HL-60 (cell line): ENCODE results near the gene TRPM2.

Experiments
- GABPA ChIP-seq: IDR thresholded peaks from 2 replicates; pipeline ENCODE4 v1.6.1; 2012; ENCODE audit warnings: low read depth
- POLR2AphosphoS5 ChIP-seq: IDR thresholded peaks from 2 replicates; pipeline ENCODE4 v1.6.1; 2012; ENCODE audit warnings: low read depth
- SPI1 ChIP-seq: IDR thresholded peaks from 2 replicates; pipeline ENCODE4 v1.6.1; 2012; ENCODE audit warnings: low read depth, mild to moderate bottlenecking, borderline replicate concordance
- TF ChIP-seq, protein P1 (sequence below): IDR thresholded peaks from one replicate; pipeline ENCODE4 v1.5.1; 2011; ENCODE audit warnings: low read length, control low read depth, inconsistent platforms; ENCODE audit not compliant: insufficient read depth
- TF ChIP-seq, protein P2 (sequence below): IDR thresholded peaks from 2 replicates; pipeline ENCODE4 v1.6.1; 2012; ENCODE audit warnings: low read depth; ENCODE audit not compliant: insufficient replicate concordance

DNA sequence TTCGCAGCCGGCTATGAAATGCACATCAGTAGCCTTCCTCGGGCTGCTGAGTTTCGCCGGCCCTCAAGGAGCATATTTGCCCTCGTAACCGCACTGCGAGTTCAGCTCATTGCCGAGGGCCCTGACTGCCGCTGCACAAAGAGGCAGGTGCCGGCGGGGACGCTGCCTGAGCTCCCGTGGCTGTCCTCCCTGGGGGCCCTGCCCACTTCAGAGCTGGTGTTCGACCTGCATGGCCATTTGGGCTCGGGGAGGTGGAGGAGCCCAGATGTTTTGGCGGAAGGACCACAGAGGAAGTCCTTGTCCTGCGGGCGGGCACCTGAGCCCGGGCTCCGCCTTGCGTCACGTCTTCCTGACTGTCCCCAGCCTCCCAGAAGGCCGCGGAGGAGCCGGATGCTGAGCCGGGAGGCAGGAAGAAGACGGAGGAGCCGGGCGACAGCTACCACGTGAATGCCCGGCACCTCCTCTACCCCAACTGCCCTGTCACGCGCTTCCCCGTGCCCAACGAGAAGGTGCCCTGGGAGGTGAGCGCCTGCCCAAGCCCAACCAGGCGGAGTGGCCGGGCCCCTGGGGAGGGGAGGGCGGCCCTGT lies 72.0 kb downstream of the TRPM2 start:
- TF ChIP-seq, protein P1, sequence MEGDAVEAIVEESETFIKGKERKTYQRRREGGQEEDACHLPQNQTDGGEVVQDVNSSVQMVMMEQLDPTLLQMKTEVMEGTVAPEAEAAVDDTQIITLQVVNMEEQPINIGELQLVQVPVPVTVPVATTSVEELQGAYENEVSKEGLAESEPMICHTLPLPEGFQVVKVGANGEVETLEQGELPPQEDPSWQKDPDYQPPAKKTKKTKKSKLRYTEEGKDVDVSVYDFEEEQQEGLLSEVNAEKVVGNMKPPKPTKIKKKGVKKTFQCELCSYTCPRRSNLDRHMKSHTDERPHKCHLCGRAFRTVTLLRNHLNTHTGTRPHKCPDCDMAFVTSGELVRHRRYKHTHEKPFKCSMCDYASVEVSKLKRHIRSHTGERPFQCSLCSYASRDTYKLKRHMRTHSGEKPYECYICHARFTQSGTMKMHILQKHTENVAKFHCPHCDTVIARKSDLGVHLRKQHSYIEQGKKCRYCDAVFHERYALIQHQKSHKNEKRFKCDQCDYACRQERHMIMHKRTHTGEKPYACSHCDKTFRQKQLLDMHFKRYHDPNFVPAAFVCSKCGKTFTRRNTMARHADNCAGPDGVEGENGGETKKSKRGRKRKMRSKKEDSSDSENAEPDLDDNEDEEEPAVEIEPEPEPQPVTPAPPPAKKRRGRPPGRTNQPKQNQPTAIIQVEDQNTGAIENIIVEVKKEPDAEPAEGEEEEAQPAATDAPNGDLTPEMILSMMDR, result no peak
- TF ChIP-seq GABPA, result no peak
- TF ChIP-seq POLR2AphosphoS5, result no peak
- TF ChIP-seq SPI1, result no peak
- TF ChIP-seq, protein P2, sequence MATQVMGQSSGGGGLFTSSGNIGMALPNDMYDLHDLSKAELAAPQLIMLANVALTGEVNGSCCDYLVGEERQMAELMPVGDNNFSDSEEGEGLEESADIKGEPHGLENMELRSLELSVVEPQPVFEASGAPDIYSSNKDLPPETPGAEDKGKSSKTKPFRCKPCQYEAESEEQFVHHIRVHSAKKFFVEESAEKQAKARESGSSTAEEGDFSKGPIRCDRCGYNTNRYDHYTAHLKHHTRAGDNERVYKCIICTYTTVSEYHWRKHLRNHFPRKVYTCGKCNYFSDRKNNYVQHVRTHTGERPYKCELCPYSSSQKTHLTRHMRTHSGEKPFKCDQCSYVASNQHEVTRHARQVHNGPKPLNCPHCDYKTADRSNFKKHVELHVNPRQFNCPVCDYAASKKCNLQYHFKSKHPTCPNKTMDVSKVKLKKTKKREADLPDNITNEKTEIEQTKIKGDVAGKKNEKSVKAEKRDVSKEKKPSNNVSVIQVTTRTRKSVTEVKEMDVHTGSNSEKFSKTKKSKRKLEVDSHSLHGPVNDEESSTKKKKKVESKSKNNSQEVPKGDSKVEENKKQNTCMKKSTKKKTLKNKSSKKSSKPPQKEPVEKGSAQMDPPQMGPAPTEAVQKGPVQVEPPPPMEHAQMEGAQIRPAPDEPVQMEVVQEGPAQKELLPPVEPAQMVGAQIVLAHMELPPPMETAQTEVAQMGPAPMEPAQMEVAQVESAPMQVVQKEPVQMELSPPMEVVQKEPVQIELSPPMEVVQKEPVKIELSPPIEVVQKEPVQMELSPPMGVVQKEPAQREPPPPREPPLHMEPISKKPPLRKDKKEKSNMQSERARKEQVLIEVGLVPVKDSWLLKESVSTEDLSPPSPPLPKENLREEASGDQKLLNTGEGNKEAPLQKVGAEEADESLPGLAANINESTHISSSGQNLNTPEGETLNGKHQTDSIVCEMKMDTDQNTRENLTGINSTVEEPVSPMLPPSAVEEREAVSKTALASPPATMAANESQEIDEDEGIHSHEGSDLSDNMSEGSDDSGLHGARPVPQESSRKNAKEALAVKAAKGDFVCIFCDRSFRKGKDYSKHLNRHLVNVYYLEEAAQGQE, result no peak
